Endodermal cell (in vitro differentiated cells): Measurements from ENCODE around the gene TIGD6. TPM values are rescaled to one million over a fixed set of nuclear protein-coding genes. Genes with fewer than 3 reads are reported as not detected.
"Not testable (repeated sequence)": the region's sequence is repeated elsewhere in the genome, so short reads cannot be mapped to it uniquely, and the experiment has no call there.

Experiments
- DNase-seq: peaks from one replicate; pipeline ENCODE4 v3.0.0-alpha.2; 2017
- H3K27ac ChIP-seq: 2 replicates; pipeline ENCODE4 v1.5.1; 2013; ENCODE audit warnings: mild to moderate bottlenecking, low read depth, low read length, moderate library complexity
- H3K27me3 ChIP-seq: 2 replicates; pipeline ENCODE4 v1.6.1; 2013; ENCODE audit warnings: mild to moderate bottlenecking, low read length, moderate library complexity; ENCODE audit not compliant: insufficient read depth, control insufficient read depth, poor library complexity, severe bottlenecking
- H3K36me3 ChIP-seq: 2 replicates; pipeline ENCODE4 v1.7.0; 2013; ENCODE audit warnings: mild to moderate bottlenecking, low read length, moderate library complexity; ENCODE audit not compliant: control insufficient read depth, insufficient read depth
- H3K4me1 ChIP-seq: one replicate; pipeline ENCODE4 v1.7.0; 2013; ENCODE audit warnings: low read length; ENCODE audit not compliant: control insufficient read depth, insufficient read depth
- H3K4me3 ChIP-seq: 2 replicates; pipeline ENCODE4 v1.5.1; 2013; ENCODE audit warnings: mild to moderate bottlenecking, low read length, moderate library complexity
- H3K9ac ChIP-seq: 2 replicates; pipeline ENCODE4 v1.6.1; 2013; ENCODE audit warnings: mild to moderate bottlenecking, low read length, moderate library complexity; ENCODE audit not compliant: poor library complexity, severe bottlenecking; ENCODE audit errors: extremely low read depth
- H3K9me3 ChIP-seq: 2 replicates; pipeline ENCODE4 v1.6.1; 2013; ENCODE audit warnings: mild to moderate bottlenecking, low read length, moderate library complexity; ENCODE audit not compliant: control insufficient read depth
- H3K27ac Mint-ChIP-seq: 2 replicates; pipeline ENCODE4 v1.8.0; 2020; ENCODE audit warnings: mixed read lengths
- H3K27me3 Mint-ChIP-seq: 2 replicates; pipeline ENCODE4 v1.8.0; 2021; ENCODE audit warnings: mild to moderate bottlenecking, mixed read lengths; ENCODE audit not compliant: insufficient read depth
- H3K36me3 Mint-ChIP-seq: 2 replicates; pipeline ENCODE4 v1.8.0; 2020; ENCODE audit warnings: low read depth, mixed read lengths
- H3K4me1 Mint-ChIP-seq: 2 replicates; pipeline ENCODE4 v1.8.0; 2020; ENCODE audit warnings: mixed read lengths
- H3K4me3 Mint-ChIP-seq: 2 replicates; pipeline ENCODE4 v1.8.0; 2020; ENCODE audit warnings: mild to moderate bottlenecking, moderate library complexity, mixed read lengths
- H3K9me3 Mint-ChIP-seq: 2 replicates; pipeline ENCODE4 v1.8.0; 2020; ENCODE audit warnings: mild to moderate bottlenecking, mixed read lengths
- CTCF ChIP-seq: fragments of 200-600 bp; sonication (generic); conservative IDR thresholded peaks from 2 replicates; pipeline ENCODE4 v1.5.0; 2021; ENCODE audit warnings: antibody characterized with exemption, mild to moderate bottlenecking
- WGBS, 2 experiments: methylation state at CpG; one replicate each; pipeline versions ENCODE4 v1.1.5 to v1.1.7; 2013; ENCODE audit warnings: missing lambda C conversion rate in 2 of 2, mixed read lengths in 1 of 2; ENCODE audit not compliant: insufficient coverage in 1 of 2, insufficient read length in 1 of 2; 5-methylcytosine and 5-hydroxymethylcytosine counted together
- total RNA-seq, 2 donors: library from RNA; stranded (reverse); fragmentation: NEBNext Ultra II Directional in 1 of 2; extraction: Animal tissue kit (Norgen Biotek cat#: 25700) in 1 of 2; gene quantifications; 2 replicates in 1 of 2; 3 replicates in 1 of 2; pipeline ENCODE4 v1.2.1, GENCODE V29; 2021

Gene TIGD6
- total RNA-seq, 2 donors from 2014 or later = 3.4 to 3.8 TPM

DNA sequence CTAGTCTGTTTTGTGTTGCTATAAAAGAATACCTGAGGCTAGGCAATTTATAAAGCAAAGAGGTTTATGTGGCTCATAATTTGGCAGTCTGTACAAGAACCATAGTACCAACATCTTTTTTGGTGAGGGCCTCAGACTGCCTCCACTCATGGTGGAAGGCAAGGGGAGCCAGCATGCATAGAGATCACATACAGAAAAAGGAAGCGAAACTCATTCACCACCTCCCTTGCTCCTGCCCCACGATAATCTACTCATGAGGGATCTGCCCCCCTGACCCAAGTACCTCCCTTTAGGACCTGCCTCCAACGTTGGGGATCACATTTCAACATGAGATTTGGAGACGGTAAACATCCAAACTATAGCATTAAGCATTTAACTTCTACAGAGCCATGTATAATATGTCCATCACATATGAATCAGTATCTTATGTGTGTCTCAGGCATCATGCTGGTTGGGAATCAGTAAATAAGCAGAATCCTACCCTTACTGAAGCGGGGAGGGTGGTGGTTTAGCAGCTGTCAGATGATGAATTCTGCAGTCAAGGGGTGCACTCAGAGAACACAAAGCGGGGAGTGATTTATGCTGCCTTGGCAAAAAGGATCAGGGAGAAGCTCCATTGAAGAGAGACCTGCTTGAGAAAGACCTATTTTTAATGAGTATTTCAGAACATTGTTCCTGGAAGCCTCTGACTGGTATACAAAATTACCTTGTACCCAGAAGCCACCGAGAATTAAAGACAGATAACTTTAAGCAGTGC is 34.9 kb upstream of the TIGD6 start:
- peaks cover 94% of the 10 kb centered on the region for H3K36me3 ChIP-seq
- H3K36me3 Mint-ChIP-seq = peaks cover 63% of the 10 kb centered on the region
- 92 to 95% methylated on average over 4 to 7 of the region's 7 CpGs for whole genome bisulfite sequencing, 2 experiments

GRCh38 chr5:150034662-150035061 is 34.2 kb upstream of the TIGD6 start:
- Mint-ChIP-seq H3K4me1 (no peaks in the 10 kb centered on the region), H3K9me3 (no peaks in the 10 kb centered on the region), H3K27ac (no peak overlapping the region), H3K36me3 (peaks cover 61% of the 10 kb centered on the region), H3K27me3 (no peaks in the 10 kb centered on the region), H3K4me3 (no peak overlapping the region)
- DNase-seq = no peak
- no peak overlapping the region for H3K9ac ChIP-seq
- no peak for TF ChIP-seq CTCF
- peaks cover 93% of the 10 kb centered on the region for H3K36me3 ChIP-seq
- WGBS, 2 experiments = 94 to 100% methylated on average over 4 of the region's 4 CpGs
- H3K9me3 ChIP-seq = no peaks in the 10 kb centered on the region
- no peaks in the 10 kb centered on the region for H3K4me1 ChIP-seq
- no peak overlapping the region for H3K4me3 ChIP-seq
- H3K27ac ChIP-seq = no peak overlapping the region
- H3K27me3 ChIP-seq = no peaks in the 10 kb centered on the region

More for the DNA sequence above, 34.9 kb upstream of the TIGD6 start:
- Histone ChIP-seq H3K4me1 (no peaks in the 10 kb centered on the region), H3K4me3 (no peak overlapping the region), H3K9me3 (no peaks in the 10 kb centered on the region), H3K9ac (no peak overlapping the region), H3K27me3 (no peaks in the 10 kb centered on the region), H3K27ac (no peak overlapping the region)
- no peak for DNase-seq
- Mint-ChIP-seq H3K9me3 (no peaks in the 10 kb centered on the region), H3K4me1 (no peaks in the 10 kb centered on the region), H3K27me3 (no peaks in the 10 kb centered on the region), H3K27ac (no peak overlapping the region), H3K4me3 (no peak overlapping the region)
- no peak for TF ChIP-seq CTCF

DNA sequence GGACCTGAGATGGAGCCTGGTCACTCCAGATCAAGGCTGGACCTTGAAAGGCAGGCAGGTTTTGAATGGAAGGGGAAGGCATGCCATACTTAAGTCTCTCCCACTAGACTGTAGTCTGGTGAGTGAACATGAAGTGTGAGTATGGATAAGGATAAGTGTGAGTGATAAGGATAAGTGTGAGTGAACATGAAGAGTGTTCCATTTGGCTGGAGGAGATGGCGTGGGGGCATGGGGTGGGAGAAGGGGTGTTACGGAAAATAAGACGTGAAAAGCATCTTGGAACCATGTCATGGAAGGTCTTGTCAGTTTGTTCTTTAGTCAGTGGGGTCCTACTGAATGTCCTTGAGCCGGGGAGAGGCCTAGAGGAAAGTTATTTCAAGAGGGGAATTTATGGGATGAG is 32.9 kb upstream of the TIGD6 start:
- Mint-ChIP-seq H3K27me3 (no peaks in the 10 kb centered on the region), H3K36me3 (peaks cover 67% of the 10 kb centered on the region), H3K9me3 (no peaks in the 10 kb centered on the region), H3K4me1 (no peaks in the 10 kb centered on the region), H3K4me3 (no peak overlapping the region), H3K27ac (no peak overlapping the region)
- Histone ChIP-seq H3K36me3 (peaks cover 92% of the 10 kb centered on the region), H3K9me3 (no peaks in the 10 kb centered on the region), H3K4me1 (no peaks in the 10 kb centered on the region), H3K4me3 (no peak overlapping the region), H3K27me3 (no peaks in the 10 kb centered on the region), H3K27ac (no peak overlapping the region), H3K9ac (no peak overlapping the region)
- no peak for TF ChIP-seq CTCF
- no peak for DNase-seq
- 93 to 100% methylated on average over 4 of the region's 4 CpGs for WGBS, 2 experiments

DNA sequence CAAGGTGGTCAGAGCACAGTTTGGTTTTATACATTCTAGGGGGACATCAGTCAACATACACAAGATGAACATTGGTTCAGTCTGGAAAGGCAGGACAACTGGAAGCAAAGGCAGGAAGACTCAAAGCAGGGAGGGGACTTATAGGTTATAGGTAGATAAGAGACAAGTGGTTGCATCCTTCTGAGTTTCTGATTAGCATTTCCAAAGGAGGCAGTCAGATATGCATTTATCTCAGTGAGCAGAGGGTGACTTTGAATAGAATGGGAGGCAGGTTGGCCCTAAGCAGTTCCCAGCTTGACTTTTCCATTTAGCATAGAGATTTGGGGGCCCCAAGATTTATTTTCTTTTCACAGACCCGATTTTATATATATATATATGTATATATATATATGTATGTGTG is 27.6 kb upstream of the TIGD6 start:
- not testable (repeated sequence) for H3K27me3 ChIP-seq, H3K4me1 Mint-ChIP-seq, H3K9me3 ChIP-seq, H3K4me3 ChIP-seq, H3K27ac Mint-ChIP-seq, H3K4me3 Mint-ChIP-seq, DNase-seq, H3K27ac ChIP-seq, H3K9me3 Mint-ChIP-seq, H3K27me3 Mint-ChIP-seq, H3K9ac ChIP-seq, H3K4me1 ChIP-seq
- H3K36me3 ChIP-seq = peaks cover 87% of the 10 kb centered on the region
- peaks cover 73% of the 10 kb centered on the region for H3K36me3 Mint-ChIP-seq
- no CpG with 5 or more reads among the region's 1 CpG for WGBS, 2 experiments
